Prostate gland (tissue), 2 donors: ENCODE results near the gene BPIFA2.

Source experiments
- POLR2A ChIP-seq: fragments of 450-650 bp; IDR thresholded peaks from one replicate; pipeline ENCODE4 v1.6.1; 2016; ENCODE audit warnings: antibody characterized with exemption, mild to moderate bottlenecking
- POLR2AphosphoS5 ChIP-seq: sonication (generic); formaldehyde crosslinking; IDR thresholded peaks from one replicate; pipeline ENCODE4 v1.6.1; 2017; ENCODE audit warnings: antibody characterized with exemption
- TF ChIP-seq, protein P1 (sequence below), 4 experiments: fragments of 200-600 bp in 2 of 4; fragments of 450-650 bp in 2 of 4; sonication (generic) in 2 of 4; IDR thresholded peaks; 1 replicate in 3 of 4; 2 replicates in 1 of 4; pipeline ENCODE4 v1.5.1; 2016 to 2019; ENCODE audit warnings: antibody characterized with exemption in 4 of 4, mild to moderate bottlenecking in 2 of 4, moderate library complexity in 2 of 4

DNA sequence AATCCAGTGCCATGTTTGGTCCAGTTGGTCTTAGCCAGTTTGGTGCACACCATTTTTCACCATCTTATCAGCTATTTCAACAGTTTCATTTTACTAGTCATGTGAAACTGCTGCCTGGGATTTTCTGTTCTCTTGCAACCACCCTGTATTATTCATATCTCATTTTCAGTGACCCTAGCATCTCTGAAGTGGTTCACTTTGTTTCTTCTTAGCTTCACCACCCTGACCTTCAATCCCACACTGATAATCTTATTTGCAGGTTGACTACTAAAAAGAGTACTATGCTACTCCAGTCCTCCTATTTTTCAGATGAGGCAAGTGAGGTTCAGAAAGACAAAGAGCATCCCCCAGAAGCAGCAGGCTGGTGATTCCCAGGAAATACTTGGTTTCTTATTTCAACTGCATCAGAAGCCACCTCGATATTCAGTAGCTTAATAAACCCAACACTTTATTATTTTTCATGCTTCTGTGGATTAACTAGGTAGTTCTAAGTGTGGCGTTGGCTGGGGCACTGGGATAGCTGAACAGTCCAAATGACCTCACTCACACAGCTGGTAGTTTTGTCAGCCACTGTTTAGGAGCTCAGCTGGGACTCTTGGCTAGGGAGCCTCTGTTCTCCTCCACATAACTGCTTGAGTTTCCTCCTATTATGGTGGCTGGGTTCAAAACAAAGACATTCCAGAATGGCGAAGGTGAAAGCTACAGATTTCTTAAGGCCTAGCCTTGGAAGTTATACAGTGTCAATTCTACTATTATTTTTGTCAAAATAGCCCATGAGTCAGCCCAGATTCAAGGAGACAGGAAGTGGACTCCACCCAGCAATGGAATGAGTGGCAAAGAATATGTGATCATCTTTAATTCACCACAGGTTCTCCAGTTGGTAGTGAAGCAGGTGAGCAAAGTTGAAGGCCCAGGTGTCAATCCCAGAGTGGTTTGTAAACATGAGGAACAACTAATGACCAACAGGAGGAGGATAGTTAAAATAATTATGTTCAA lies 47.9 kb upstream of the BPIFA2 start:
- TF ChIP-seq, protein P1, sequence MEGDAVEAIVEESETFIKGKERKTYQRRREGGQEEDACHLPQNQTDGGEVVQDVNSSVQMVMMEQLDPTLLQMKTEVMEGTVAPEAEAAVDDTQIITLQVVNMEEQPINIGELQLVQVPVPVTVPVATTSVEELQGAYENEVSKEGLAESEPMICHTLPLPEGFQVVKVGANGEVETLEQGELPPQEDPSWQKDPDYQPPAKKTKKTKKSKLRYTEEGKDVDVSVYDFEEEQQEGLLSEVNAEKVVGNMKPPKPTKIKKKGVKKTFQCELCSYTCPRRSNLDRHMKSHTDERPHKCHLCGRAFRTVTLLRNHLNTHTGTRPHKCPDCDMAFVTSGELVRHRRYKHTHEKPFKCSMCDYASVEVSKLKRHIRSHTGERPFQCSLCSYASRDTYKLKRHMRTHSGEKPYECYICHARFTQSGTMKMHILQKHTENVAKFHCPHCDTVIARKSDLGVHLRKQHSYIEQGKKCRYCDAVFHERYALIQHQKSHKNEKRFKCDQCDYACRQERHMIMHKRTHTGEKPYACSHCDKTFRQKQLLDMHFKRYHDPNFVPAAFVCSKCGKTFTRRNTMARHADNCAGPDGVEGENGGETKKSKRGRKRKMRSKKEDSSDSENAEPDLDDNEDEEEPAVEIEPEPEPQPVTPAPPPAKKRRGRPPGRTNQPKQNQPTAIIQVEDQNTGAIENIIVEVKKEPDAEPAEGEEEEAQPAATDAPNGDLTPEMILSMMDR (IDR thresholded peaks at IDR 0.05) = no peak
- TF ChIP-seq POLR2A (no peak), POLR2AphosphoS5 (no peak)
